SK-N-MC (cell line): ENCODE results near the gene CACTIN.

Source experiments
- EZH2 ChIP-seq: fragments of 200-600 bp; sonication (generic); IDR thresholded peaks from one replicate; pipeline ENCODE4 v1.6.1; 2017; ENCODE audit warnings: antibody characterized with exemption
- FOXP2 ChIP-seq: optimal IDR thresholded peaks from 2 replicates; pipeline ENCODE3; 2011; ENCODE audit warnings: mild to moderate bottlenecking, moderate library complexity; ENCODE audit not compliant: insufficient read depth; ENCODE audit errors: extremely low read length, control extremely low read depth
- POLR2AphosphoS5 ChIP-seq: IDR thresholded peaks from 2 replicates; pipeline ENCODE4 v1.6.1; 2012; ENCODE audit warnings: mild to moderate bottlenecking, low read depth, low read length, borderline replicate concordance

- TF ChIP-seq POLR2AphosphoS5 = no peak
- no peak for TF ChIP-seq EZH2
- no peak for TF ChIP-seq FOXP2
These were observed 9.1 kb downstream of the CACTIN start for GRCh38 chr19:3617463-3617862.
